ENCODE measurements around the gene KMT2D.

- no peak for TF ChIP-seq CTCF (IDR thresholded peaks at IDR 0.05; ENCODE audit: insufficient read depth, low read length)
- TF ChIP-seq GABPA (IDR thresholded peaks at IDR 0.05; ENCODE audit: low read depth) = no peak
Observed at GRCh38 chr12:49037111-49037946, 23.3 kb downstream of the KMT2D start.

All from HL-60 (cell line).